OCI-LY3 (cell line): ENCODE data around the gene LEAP2.

Source experiments
- CTCF ChIP-seq: fragments of 200-600, 300-600 bp; sonication (generic); IDR thresholded peaks from 2 replicates; pipeline ENCODE4 v1.5.1; 2014; ENCODE audit warnings: antibody characterized with exemption, low read length, low read depth
- EZH2phosphoT487 ChIP-seq: fragments of 200-600 bp; shearing (Covaris generic); IDR thresholded peaks from 2 replicates; pipeline ENCODE4 v1.6.1; 2018; ENCODE audit warnings: antibody characterized with exemption, mixed run types, low read depth

DNA sequence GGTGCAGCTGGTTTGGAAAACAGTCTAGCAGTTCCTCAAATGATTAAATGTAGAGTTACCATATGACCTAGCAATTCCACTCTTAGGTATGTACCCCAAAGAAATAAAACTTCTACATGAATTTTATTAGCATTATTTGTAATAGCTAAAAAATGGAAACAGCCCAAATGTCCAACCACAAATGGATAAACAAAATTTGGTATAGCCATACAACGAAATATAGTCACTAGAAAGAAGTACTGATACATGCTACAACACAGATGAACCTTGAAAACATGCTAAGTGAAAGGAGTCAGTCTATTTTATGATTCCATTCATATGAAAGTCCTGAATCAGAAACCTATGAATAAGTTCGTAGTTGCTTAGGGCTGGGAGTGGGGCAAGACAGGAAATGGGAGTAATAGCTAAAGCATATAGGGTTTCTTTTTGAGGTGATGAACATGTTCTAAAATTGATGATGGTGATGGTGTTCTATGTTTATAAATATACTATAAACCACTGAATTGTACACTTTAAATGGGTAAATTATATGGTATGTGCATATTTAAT lies 13.5 kb upstream of the LEAP2 start:
- no peak for TF ChIP-seq CTCF
- no peak for TF ChIP-seq EZH2phosphoT487
